Measurements from ENCODE around the gene TMEM186.

Gene TMEM186

DNA sequence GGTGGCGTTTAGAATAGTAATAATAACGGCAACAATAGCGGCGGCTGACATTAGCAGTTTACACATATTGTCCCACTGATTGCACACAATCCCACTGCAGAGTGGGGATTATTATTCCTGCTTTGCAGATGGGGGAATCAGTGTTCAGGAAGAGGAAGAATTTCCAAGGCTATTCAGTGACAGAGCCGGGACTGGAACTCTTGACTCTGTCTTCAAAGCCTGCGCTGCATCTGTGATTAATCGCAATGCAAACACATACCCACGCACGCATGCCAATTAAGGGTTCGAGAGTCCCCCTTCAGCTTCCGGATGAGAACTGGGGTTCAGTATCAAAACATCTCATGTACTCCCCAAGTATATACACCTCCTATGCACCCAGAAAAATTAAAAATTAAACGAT, 29.2 kb downstream of the TMEM186 start:
- no peak overlapping the region for H3K4me3 ChIP-seq (replicated peaks; ENCODE audit: insufficient read depth, low read length)
- no peaks in the 10 kb centered on the region for H3K27me3 ChIP-seq (ENCODE audit: insufficient read depth, poor library complexity, severe bottlenecking)
- no peak for TF ChIP-seq GABPA (IDR thresholded peaks at IDR 0.05; ENCODE audit: low read depth)
- TF ChIP-seq SPI1 (IDR thresholded peaks at IDR 0.05; ENCODE audit: borderline replicate concordance, low read depth), result no peak
- TF ChIP-seq, protein P1, sequence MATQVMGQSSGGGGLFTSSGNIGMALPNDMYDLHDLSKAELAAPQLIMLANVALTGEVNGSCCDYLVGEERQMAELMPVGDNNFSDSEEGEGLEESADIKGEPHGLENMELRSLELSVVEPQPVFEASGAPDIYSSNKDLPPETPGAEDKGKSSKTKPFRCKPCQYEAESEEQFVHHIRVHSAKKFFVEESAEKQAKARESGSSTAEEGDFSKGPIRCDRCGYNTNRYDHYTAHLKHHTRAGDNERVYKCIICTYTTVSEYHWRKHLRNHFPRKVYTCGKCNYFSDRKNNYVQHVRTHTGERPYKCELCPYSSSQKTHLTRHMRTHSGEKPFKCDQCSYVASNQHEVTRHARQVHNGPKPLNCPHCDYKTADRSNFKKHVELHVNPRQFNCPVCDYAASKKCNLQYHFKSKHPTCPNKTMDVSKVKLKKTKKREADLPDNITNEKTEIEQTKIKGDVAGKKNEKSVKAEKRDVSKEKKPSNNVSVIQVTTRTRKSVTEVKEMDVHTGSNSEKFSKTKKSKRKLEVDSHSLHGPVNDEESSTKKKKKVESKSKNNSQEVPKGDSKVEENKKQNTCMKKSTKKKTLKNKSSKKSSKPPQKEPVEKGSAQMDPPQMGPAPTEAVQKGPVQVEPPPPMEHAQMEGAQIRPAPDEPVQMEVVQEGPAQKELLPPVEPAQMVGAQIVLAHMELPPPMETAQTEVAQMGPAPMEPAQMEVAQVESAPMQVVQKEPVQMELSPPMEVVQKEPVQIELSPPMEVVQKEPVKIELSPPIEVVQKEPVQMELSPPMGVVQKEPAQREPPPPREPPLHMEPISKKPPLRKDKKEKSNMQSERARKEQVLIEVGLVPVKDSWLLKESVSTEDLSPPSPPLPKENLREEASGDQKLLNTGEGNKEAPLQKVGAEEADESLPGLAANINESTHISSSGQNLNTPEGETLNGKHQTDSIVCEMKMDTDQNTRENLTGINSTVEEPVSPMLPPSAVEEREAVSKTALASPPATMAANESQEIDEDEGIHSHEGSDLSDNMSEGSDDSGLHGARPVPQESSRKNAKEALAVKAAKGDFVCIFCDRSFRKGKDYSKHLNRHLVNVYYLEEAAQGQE (IDR thresholded peaks at IDR 0.05; ENCODE audit: insufficient replicate concordance, low read depth), result no peak
- no peak for TF ChIP-seq POLR2AphosphoS5 (IDR thresholded peaks at IDR 0.05; ENCODE audit: low read depth)
- TF ChIP-seq, protein P2, sequence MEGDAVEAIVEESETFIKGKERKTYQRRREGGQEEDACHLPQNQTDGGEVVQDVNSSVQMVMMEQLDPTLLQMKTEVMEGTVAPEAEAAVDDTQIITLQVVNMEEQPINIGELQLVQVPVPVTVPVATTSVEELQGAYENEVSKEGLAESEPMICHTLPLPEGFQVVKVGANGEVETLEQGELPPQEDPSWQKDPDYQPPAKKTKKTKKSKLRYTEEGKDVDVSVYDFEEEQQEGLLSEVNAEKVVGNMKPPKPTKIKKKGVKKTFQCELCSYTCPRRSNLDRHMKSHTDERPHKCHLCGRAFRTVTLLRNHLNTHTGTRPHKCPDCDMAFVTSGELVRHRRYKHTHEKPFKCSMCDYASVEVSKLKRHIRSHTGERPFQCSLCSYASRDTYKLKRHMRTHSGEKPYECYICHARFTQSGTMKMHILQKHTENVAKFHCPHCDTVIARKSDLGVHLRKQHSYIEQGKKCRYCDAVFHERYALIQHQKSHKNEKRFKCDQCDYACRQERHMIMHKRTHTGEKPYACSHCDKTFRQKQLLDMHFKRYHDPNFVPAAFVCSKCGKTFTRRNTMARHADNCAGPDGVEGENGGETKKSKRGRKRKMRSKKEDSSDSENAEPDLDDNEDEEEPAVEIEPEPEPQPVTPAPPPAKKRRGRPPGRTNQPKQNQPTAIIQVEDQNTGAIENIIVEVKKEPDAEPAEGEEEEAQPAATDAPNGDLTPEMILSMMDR (IDR thresholded peaks at IDR 0.05; ENCODE audit: insufficient read depth, low read length), result no peak
- no peak for DNase-seq (ENCODE audit: low read depth in 1 of 2, low spot score in 1 of 2)
- H3K27ac ChIP-seq (replicated peaks), result no peak overlapping the region

DNA sequence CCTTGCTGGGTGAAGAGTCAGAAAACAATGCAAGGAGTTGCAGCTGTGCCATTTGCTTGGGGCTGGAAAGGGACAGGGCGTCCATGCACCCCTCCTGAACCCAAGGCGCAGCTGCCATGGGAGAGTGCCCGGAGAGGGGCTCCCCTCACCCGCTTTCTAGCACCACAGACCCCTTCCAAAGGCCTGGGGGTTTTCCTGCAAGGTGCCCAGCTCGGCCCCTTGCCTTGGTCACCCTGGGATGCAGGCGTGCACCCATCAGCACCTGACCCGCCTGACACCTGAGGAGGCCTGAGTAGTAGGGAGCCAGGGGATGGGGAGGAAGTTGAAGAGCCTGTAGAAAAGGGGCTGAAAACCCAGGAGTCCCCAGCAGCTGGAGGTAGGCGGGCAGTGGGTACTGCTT, 30.3 kb downstream of the TMEM186 start:
- H3K27me3 ChIP-seq (ENCODE audit: insufficient read depth, poor library complexity, severe bottlenecking), result no peaks in the 10 kb centered on the region
- DNase-seq (ENCODE audit: low read depth in 1 of 2, low spot score in 1 of 2), result no peak
- TF ChIP-seq, protein P1 (IDR thresholded peaks at IDR 0.05; ENCODE audit: insufficient replicate concordance, low read depth), result no peak
- TF ChIP-seq POLR2AphosphoS5 (IDR thresholded peaks at IDR 0.05; ENCODE audit: low read depth) (no peak), GABPA (IDR thresholded peaks at IDR 0.05; ENCODE audit: low read depth) (no peak), SPI1 (IDR thresholded peaks at IDR 0.05; ENCODE audit: borderline replicate concordance, low read depth) (no peak)
- TF ChIP-seq, protein P2 (IDR thresholded peaks at IDR 0.05; ENCODE audit: insufficient read depth, low read length), result no peak
- H3K27ac ChIP-seq (replicated peaks), result no peak overlapping the region
- no peak overlapping the region for H3K4me3 ChIP-seq (replicated peaks; ENCODE audit: insufficient read depth, low read length)

DNA sequence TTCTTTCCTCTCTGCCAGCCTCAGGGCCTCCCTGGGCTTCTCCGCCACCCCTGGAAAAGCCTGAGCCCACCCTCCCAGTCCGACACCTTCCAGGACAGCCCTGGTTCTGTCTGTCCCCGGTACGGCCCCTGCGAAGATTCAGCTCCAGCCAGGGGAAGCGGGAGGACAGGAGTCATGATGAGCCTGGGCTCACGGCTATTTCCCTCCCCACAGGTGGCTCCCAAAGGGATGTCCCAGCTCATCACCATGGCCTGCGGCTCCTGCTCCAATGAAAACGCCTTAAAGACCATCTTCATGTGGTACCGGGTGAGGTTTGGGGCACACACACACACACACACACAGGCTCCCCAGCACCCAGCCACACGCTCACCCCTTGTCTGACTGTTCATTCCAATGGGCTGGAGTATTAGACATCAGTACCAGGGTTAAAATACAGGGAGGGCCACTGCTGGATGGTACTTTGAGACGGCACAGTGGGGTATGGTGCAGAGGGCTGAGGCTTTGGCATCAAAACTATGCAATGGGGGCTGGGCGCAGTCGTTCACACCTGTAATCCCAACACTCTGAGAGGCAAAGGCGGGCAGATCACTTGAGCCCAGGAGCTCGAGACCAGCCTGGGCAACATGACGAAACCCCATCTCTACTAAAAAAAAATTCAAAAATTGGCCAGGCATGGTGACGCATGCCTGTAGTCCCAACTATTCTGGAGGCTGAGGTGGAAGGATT, 32.8 kb downstream of the TMEM186 start:
- Histone ChIP-seq H3K27me3 (ENCODE audit: insufficient read depth, poor library complexity, severe bottlenecking) (no peaks in the 10 kb centered on the region), H3K27ac (replicated peaks) (no peak overlapping the region), H3K4me3 (replicated peaks; ENCODE audit: insufficient read depth, low read length) (no peak overlapping the region)
- TF ChIP-seq POLR2AphosphoS5 (IDR thresholded peaks at IDR 0.05; ENCODE audit: low read depth), result no peak
- TF ChIP-seq, protein P1 (IDR thresholded peaks at IDR 0.05; ENCODE audit: insufficient replicate concordance, low read depth), result no peak
- TF ChIP-seq GABPA (IDR thresholded peaks at IDR 0.05; ENCODE audit: low read depth), result no peak
- no peak for TF ChIP-seq SPI1 (IDR thresholded peaks at IDR 0.05; ENCODE audit: borderline replicate concordance, low read depth)
- TF ChIP-seq, protein P2 (IDR thresholded peaks at IDR 0.05; ENCODE audit: insufficient read depth, low read length), result no peak
- DNase-seq (ENCODE audit: low read depth in 1 of 2, low spot score in 1 of 2), result no peak

Data from HL-60 (cell line).